ENCODE data around the gene C2orf68. TPM values are rescaled to one million over a fixed set of nuclear protein-coding genes. Genes with fewer than 3 reads are reported as not detected.

The C2orf68 gene
- total and polyA plus RNA-seq, 12 donors, result 11.7 to 48.9 (median 27.5) TPM

DNA sequence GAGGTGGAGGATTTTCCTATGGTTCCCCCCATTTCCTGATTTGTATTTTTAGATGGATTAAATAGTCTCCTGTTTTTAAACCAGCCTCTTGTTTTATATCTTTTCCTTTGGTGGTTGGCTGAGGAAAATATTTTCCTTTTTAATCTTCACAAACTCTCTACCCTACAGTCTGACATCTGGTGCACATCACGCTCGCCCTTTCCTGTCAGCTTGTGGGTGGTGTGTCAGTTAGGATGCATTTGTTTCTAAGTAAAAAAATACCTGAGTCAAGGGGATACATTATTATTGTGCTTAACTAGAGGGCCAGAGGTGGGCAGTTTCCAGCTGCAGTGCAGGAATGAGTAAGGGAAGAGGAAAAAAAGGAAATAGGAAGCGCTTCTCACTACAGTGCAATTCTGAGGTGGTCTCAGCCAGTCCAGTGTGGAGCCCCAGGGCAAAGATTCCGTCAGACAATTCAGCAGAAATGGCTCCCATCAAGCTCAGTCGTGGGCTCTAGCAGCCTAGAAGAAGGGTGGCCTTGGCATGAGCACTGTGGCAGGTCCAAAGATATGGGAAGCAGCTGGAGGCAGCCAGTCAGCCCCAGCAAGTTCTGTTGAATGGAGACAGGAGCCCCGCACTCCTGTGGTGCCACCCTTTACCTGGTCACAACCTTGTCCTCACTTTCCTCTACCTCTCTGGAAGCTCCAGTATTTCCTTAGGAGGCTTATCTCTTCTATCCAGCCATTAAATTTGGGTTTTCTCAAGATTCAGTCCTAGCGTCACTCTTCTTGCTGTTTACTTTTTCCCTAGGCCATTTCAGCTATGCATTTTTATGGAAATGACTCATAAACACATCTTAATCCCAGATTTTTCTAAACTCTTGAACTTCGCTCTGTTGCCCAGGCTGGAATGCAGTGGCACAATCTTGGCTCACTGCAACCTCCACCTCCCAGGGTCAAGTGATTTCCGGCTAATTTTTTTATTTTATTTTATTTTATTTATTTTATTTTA is 37.6 kb upstream of the C2orf68 start:
- no peak overlapping the region for H3K4me3 ChIP-seq
- no peak for DNase-seq
- peaks cover 0 to 76% of the 10 kb centered on the region in 2 donors for H3K36me3 ChIP-seq (replicated peaks in 1 of 2)
- intact Hi-C loops (cut with DNase I), result loop anchor here in 1 of 2 donors (10.0 kb wide), 1 partner anchor 435 kb away; no protein-coding TSS in a partner anchor
- no peak overlapping the region for H3K27ac ChIP-seq
- no peaks in the 10 kb centered on the region for H3K9me3 ChIP-seq (replicated peaks in 1 of 3)
- TF ChIP-seq POLR2A (IDR thresholded peaks at IDR 0.05), result no peak
- TF ChIP-seq, protein P1, sequence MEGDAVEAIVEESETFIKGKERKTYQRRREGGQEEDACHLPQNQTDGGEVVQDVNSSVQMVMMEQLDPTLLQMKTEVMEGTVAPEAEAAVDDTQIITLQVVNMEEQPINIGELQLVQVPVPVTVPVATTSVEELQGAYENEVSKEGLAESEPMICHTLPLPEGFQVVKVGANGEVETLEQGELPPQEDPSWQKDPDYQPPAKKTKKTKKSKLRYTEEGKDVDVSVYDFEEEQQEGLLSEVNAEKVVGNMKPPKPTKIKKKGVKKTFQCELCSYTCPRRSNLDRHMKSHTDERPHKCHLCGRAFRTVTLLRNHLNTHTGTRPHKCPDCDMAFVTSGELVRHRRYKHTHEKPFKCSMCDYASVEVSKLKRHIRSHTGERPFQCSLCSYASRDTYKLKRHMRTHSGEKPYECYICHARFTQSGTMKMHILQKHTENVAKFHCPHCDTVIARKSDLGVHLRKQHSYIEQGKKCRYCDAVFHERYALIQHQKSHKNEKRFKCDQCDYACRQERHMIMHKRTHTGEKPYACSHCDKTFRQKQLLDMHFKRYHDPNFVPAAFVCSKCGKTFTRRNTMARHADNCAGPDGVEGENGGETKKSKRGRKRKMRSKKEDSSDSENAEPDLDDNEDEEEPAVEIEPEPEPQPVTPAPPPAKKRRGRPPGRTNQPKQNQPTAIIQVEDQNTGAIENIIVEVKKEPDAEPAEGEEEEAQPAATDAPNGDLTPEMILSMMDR (IDR thresholded peaks at IDR 0.05), result no peak
- 86 to 89% (median 88%) methylated on average over 9 of the region's 9 CpGs for WGBS, 4 donors
- H3K27me3 ChIP-seq, result no peaks in the 10 kb centered on the region
- H3K4me1 ChIP-seq (replicated peaks in 1 of 2), result no peaks in the 10 kb centered on the region

DNA sequence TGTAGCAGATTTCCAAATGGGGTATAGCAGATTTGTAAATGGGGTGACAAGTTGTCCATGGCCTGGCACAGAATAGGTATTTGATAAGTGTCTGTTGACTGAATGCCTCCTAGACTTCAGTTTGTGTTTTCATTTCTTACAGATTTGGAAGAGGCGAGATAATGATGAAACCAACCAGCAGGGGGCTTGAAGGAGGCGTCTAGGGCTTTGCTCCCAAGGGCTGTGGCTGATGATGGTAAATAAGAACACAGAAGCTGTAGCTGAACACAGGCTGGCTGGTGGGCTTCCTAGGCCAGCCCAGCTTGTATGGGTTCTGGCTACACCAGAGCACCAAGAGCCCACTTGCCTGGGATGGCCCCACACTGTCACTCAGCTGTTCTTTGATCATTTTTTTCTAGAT is 36.8 kb upstream of the C2orf68 start:
- no peak overlapping the region for H3K4me3 ChIP-seq
- intact Hi-C loops (cut with DNase I), result no loop called here
- no peak for TF ChIP-seq POLR2A (IDR thresholded peaks at IDR 0.05)
- TF ChIP-seq, protein P1 (IDR thresholded peaks at IDR 0.05), result peak in 4 of 6 experiments; percentile 11 to 35 (median 20)
- H3K36me3 ChIP-seq (replicated peaks in 1 of 2), result peaks cover 0 to 82% of the 10 kb centered on the region in 2 donors
- H3K4me1 ChIP-seq (replicated peaks in 1 of 2), result no peaks in the 10 kb centered on the region
- no peaks in the 10 kb centered on the region for H3K27me3 ChIP-seq
- no peaks in the 10 kb centered on the region for H3K9me3 ChIP-seq (replicated peaks in 1 of 3)
- H3K27ac ChIP-seq, result no peak overlapping the region
- WGBS, 4 donors, result 57 to 72% (median 64%) methylated on average over 2 of the region's 2 CpGs
- no peak for DNase-seq

DNA sequence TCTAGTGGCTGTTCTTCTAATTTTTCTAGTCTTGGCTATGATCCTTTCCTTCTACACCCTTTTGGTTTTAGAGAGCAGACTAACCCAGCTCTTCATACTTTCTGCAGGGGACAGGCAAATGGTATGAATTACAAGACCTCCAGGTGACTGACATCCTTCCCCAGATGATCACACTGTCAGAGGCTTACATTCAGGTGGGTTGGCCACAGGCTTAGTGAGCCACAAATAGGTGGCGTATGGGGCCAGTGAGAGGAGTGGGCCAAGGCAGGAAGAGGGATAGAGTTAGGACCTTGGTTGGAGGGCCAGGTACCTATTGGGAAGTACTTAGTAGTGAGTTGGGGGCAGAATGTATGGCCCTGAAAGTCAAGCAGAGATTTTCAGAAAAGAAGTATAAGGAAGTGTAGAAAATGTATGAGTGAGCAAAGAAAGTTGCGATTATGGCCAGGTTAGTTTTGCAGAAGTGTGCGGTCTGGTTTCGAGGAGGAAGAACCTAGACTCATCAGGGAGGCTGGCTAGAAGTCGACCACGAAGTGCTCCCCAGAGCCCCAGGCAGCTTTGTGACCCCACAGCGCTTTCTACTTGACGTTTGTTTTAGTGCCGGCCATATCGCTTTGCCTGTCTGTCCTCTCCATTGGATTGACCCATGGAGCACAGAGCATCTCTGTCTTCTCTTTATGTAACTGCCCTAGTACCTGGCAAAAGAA is 36.1 kb upstream of the C2orf68 start:
- H3K4me1 ChIP-seq (replicated peaks in 1 of 2), result no peaks in the 10 kb centered on the region
- H3K27me3 ChIP-seq, result no peaks in the 10 kb centered on the region
- no peaks in the 10 kb centered on the region for H3K9me3 ChIP-seq (replicated peaks in 1 of 3)
- TF ChIP-seq POLR2A (IDR thresholded peaks at IDR 0.05), result no peak
- TF ChIP-seq, protein P1 (IDR thresholded peaks at IDR 0.05), result no peak
- 81 to 91% (median 85%) methylated on average over 10 of the region's 10 CpGs for WGBS, 4 donors
- peaks cover 0 to 82% of the 10 kb centered on the region in 2 donors for H3K36me3 ChIP-seq (replicated peaks in 1 of 2)
- H3K4me3 ChIP-seq, result no peak overlapping the region
- H3K27ac ChIP-seq, result no peak overlapping the region
- peak in 1 of 7 donors; percentile 11 for DNase-seq
- intact Hi-C loops (cut with DNase I), result no loop called here

DNA sequence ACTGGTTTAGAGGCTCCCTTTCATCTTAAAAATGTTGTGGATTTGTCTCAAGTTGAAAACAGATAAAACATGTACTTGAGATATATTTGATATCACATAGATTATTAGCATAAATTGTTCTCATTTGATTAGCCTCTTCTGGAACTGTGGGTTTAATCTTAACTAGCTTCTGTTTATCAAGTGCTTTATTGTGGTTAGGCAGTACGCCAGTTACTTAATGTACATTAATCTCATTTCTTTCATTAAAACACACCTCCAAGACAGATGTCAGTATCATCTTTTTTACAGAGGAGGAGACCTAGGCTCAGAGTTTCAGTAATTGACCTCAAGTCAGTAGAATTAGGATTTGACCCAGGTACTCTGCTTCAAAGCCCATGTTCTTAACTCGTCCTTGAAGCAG is 34.3 kb upstream of the C2orf68 start:
- Histone ChIP-seq H3K27ac (no peak overlapping the region), H3K9me3 (replicated peaks in 1 of 3) (no peaks in the 10 kb centered on the region), H3K4me1 (replicated peaks in 1 of 2) (no peaks in the 10 kb centered on the region), H3K27me3 (no peaks in the 10 kb centered on the region), H3K4me3 (no peak overlapping the region), H3K36me3 (replicated peaks in 1 of 2) (peaks cover 0 to 96% of the 10 kb centered on the region in 2 donors)
- no peak for DNase-seq
- TF ChIP-seq POLR2A (IDR thresholded peaks at IDR 0.05), result no peak
- TF ChIP-seq, protein P1 (IDR thresholded peaks at IDR 0.05), result no peak
- intact Hi-C loops (cut with DNase I), result no loop called here
- 88 to 94% (median 93%) methylated on average over 2 of the region's 2 CpGs for WGBS, 4 donors

Measured in adrenal gland (tissue), 12 donors.